ENCODE results near the gene ITGB3.
A peak's percentile ranks its signal among the peaks of the same experiment; 100 is the strongest.

Gene ITGB3

DNA sequence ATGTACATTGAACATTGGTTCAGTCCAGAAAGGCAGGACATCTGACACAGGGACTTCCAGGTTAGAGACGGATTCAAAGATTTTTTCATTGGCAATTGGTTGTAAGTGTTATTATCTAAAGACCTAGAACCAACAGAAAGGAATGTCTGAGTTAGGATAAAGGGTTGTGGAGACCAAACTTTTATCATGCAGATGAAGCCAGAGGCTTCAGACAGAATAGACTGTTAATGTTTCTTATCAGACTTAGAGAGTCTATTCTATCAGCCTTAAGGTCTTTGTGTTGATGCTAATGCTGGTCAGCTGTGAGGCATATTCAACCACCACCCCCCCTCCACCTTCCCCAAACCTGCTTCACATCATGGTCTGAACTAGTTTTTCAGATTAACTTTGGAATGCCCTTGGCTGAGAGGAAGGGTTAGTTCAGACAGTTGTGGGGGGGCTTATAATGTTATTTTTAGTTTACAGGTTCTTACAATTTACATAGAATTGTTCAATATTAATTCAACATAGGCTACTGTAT, 2.1 kb upstream of the ITGB3 start:
- TF ChIP-seq, protein P1, sequence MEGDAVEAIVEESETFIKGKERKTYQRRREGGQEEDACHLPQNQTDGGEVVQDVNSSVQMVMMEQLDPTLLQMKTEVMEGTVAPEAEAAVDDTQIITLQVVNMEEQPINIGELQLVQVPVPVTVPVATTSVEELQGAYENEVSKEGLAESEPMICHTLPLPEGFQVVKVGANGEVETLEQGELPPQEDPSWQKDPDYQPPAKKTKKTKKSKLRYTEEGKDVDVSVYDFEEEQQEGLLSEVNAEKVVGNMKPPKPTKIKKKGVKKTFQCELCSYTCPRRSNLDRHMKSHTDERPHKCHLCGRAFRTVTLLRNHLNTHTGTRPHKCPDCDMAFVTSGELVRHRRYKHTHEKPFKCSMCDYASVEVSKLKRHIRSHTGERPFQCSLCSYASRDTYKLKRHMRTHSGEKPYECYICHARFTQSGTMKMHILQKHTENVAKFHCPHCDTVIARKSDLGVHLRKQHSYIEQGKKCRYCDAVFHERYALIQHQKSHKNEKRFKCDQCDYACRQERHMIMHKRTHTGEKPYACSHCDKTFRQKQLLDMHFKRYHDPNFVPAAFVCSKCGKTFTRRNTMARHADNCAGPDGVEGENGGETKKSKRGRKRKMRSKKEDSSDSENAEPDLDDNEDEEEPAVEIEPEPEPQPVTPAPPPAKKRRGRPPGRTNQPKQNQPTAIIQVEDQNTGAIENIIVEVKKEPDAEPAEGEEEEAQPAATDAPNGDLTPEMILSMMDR (IDR thresholded peaks at IDR 0.05; ENCODE audit: insufficient read depth, low read length, poor library complexity, severe bottlenecking): no peak
- no peak for DNase-seq (ENCODE audit: extremely low read depth, insufficient read length)
- no peaks in the 10 kb centered on the region for H3K36me3 ChIP-seq (ENCODE audit: control insufficient read depth, insufficient read depth, low read length)
- no peak overlapping the region for H3K4me3 ChIP-seq (replicated peaks; ENCODE audit: low read depth, low read length)
- H3K27me3 ChIP-seq (replicated peaks; ENCODE audit: control insufficient read depth, insufficient read depth, low read length): no peaks in the 10 kb centered on the region

GRCh38 chr17:47252209-47252608, 1.4 kb upstream of the ITGB3 start:
- no peak for DNase-seq (ENCODE audit: extremely low read depth, insufficient read length)
- TF ChIP-seq, protein P1 (IDR thresholded peaks at IDR 0.05; ENCODE audit: insufficient read depth, low read length, poor library complexity, severe bottlenecking): no peak
- H3K36me3 ChIP-seq (ENCODE audit: control insufficient read depth, insufficient read depth, low read length): no peaks in the 10 kb centered on the region
- H3K4me3 ChIP-seq (replicated peaks; ENCODE audit: low read depth, low read length): no peak overlapping the region
- H3K27me3 ChIP-seq (replicated peaks; ENCODE audit: control insufficient read depth, insufficient read depth, low read length): no peaks in the 10 kb centered on the region

GRCh38 chr17:47252766-47253512, 688 bp upstream of the ITGB3 start:
- no peaks in the 10 kb centered on the region for H3K36me3 ChIP-seq (ENCODE audit: control insufficient read depth, insufficient read depth, low read length)
- no peaks in the 10 kb centered on the region for H3K27me3 ChIP-seq (replicated peaks; ENCODE audit: control insufficient read depth, insufficient read depth, low read length)
- TF ChIP-seq, protein P1 (IDR thresholded peaks at IDR 0.05; ENCODE audit: insufficient read depth, low read length, poor library complexity, severe bottlenecking): no peak
- H3K4me3 ChIP-seq (replicated peaks; ENCODE audit: low read depth, low read length): peak overlapping the region; percentile 81
- DNase-seq (ENCODE audit: extremely low read depth, insufficient read length): no peak

- peak overlapping the region; percentile 81 for H3K4me3 ChIP-seq (replicated peaks; ENCODE audit: low read depth, low read length)
- TF ChIP-seq, protein P1 (IDR thresholded peaks at IDR 0.05; ENCODE audit: insufficient read depth, low read length, poor library complexity, severe bottlenecking): peak; percentile 6
- H3K27me3 ChIP-seq (replicated peaks; ENCODE audit: control insufficient read depth, insufficient read depth, low read length): no peaks in the 10 kb centered on the region
- H3K36me3 ChIP-seq (ENCODE audit: control insufficient read depth, insufficient read depth, low read length): no peaks in the 10 kb centered on the region
- no peak for DNase-seq (ENCODE audit: extremely low read depth, insufficient read length)
Measured at GRCh38 chr17:47254403-47254943, 846 bp downstream of the ITGB3 start.

- TF ChIP-seq, protein P1 (IDR thresholded peaks at IDR 0.05; ENCODE audit: insufficient read depth, low read length, poor library complexity, severe bottlenecking): no peak
- no peak for DNase-seq (ENCODE audit: extremely low read depth, insufficient read length)
- Histone ChIP-seq H3K4me3 (replicated peaks; ENCODE audit: low read depth, low read length) (no peak overlapping the region), H3K27me3 (replicated peaks; ENCODE audit: control insufficient read depth, insufficient read depth, low read length) (no peaks in the 10 kb centered on the region), H3K36me3 (ENCODE audit: control insufficient read depth, insufficient read depth, low read length) (no peaks in the 10 kb centered on the region; the same call in 1 of the 2 replicates)
Measured at GRCh38 chr17:47257651-47258339, 4.2 kb downstream of the ITGB3 start.
